ENCODE data around the gene KCNK1. TPM values are rescaled to one million over a fixed set of nuclear protein-coding genes. Genes with fewer than 3 reads are reported as not detected.
"Not testable (repeated sequence)": the region's sequence is repeated elsewhere in the genome, so short reads cannot be mapped to it uniquely, and the experiment has no call there.

The KCNK1 gene
- total RNA-seq, 1 donor, result 0.10 TPM

GRCh38 chr1:233664253-233664652, 50.3 kb downstream of the KCNK1 start:
- Histone ChIP-seq H3K4me1 (ENCODE audit: insufficient read depth, low read length) (no peaks in the 10 kb centered on the region), H3K4me3 (ENCODE audit: low read length) (no peak overlapping the region), H3K9me3 (ENCODE audit: low read depth, low read length) (no peaks in the 10 kb centered on the region), H3K27me3 (ENCODE audit: insufficient read depth, low read length) (no peaks in the 10 kb centered on the region)

- Histone ChIP-seq H3K9me3 (ENCODE audit: low read depth, low read length) (no peaks in the 10 kb centered on the region), H3K27me3 (ENCODE audit: insufficient read depth, low read length) (no peaks in the 10 kb centered on the region), H3K4me1 (ENCODE audit: insufficient read depth, low read length) (no peaks in the 10 kb centered on the region), H3K4me3 (ENCODE audit: low read length) (no peak overlapping the region)
Measured at GRCh38 chr1:233664804-233665574, 51.1 kb downstream of the KCNK1 start.

- Histone ChIP-seq H3K4me1 (ENCODE audit: insufficient read depth, low read length) (no peaks in the 10 kb centered on the region), H3K27me3 (ENCODE audit: insufficient read depth, low read length) (no peaks in the 10 kb centered on the region), H3K9me3 (ENCODE audit: low read depth, low read length) (no peaks in the 10 kb centered on the region), H3K4me3 (ENCODE audit: low read length) (no peak overlapping the region)
Measured at GRCh38 chr1:233665575-233666270, 51.8 kb downstream of the KCNK1 start.

GRCh38 chr1:233667741-233668140, 53.8 kb downstream of the KCNK1 start:
- Histone ChIP-seq H3K9me3 (ENCODE audit: low read depth, low read length) (no peaks in the 10 kb centered on the region), H3K27me3 (ENCODE audit: insufficient read depth, low read length) (no peaks in the 10 kb centered on the region), H3K4me1 (ENCODE audit: insufficient read depth, low read length) (no peaks in the 10 kb centered on the region), H3K4me3 (ENCODE audit: low read length) (no peak overlapping the region)

- H3K4me3 ChIP-seq (ENCODE audit: low read length), result no peak overlapping the region
- H3K9me3 ChIP-seq (ENCODE audit: low read depth, low read length), result no peaks in the 10 kb centered on the region
- H3K27me3 ChIP-seq (ENCODE audit: insufficient read depth, low read length), result no peaks in the 10 kb centered on the region
- H3K4me1 ChIP-seq (ENCODE audit: insufficient read depth, low read length), result no peaks in the 10 kb centered on the region
Measured at GRCh38 chr1:233668146-233668724, 54.3 kb downstream of the KCNK1 start.

- no peak overlapping the region for H3K4me3 ChIP-seq (ENCODE audit: low read length)
- no peaks in the 10 kb centered on the region for H3K27me3 ChIP-seq (ENCODE audit: insufficient read depth, low read length)
- no peaks in the 10 kb centered on the region for H3K9me3 ChIP-seq (ENCODE audit: low read depth, low read length)
- H3K4me1 ChIP-seq (ENCODE audit: insufficient read depth, low read length), result no peaks in the 10 kb centered on the region
Measured at GRCh38 chr1:233668725-233669294, 54.9 kb downstream of the KCNK1 start.

GRCh38 chr1:233670363-233670762, 56.5 kb downstream of the KCNK1 start:
- H3K9me3 ChIP-seq (ENCODE audit: low read depth, low read length); H3K4me3 ChIP-seq (ENCODE audit: low read length); H3K4me1 ChIP-seq (ENCODE audit: insufficient read depth, low read length); H3K27me3 ChIP-seq (ENCODE audit: insufficient read depth, low read length): not testable (repeated sequence)

GRCh38 chr1:233671286-233671685, 57.4 kb downstream of the KCNK1 start:
- Histone ChIP-seq H3K27me3 (ENCODE audit: insufficient read depth, low read length) (no peaks in the 10 kb centered on the region), H3K4me1 (ENCODE audit: insufficient read depth, low read length) (no peaks in the 10 kb centered on the region), H3K4me3 (ENCODE audit: low read length) (no peak overlapping the region), H3K9me3 (ENCODE audit: low read depth, low read length) (no peaks in the 10 kb centered on the region)

GRCh38 chr1:233672732-233673131, 58.8 kb downstream of the KCNK1 start:
- H3K9me3 ChIP-seq (ENCODE audit: low read depth, low read length), result no peaks in the 10 kb centered on the region
- no peaks in the 10 kb centered on the region for H3K4me1 ChIP-seq (ENCODE audit: insufficient read depth, low read length)
- H3K27me3 ChIP-seq (ENCODE audit: insufficient read depth, low read length), result no peaks in the 10 kb centered on the region
- H3K4me3 ChIP-seq (ENCODE audit: low read length), result no peak overlapping the region

- no peaks in the 10 kb centered on the region for H3K9me3 ChIP-seq (ENCODE audit: low read depth, low read length)
- H3K4me1 ChIP-seq (ENCODE audit: insufficient read depth, low read length), result no peaks in the 10 kb centered on the region
- no peak overlapping the region for H3K4me3 ChIP-seq (ENCODE audit: low read length)
- no peaks in the 10 kb centered on the region for H3K27me3 ChIP-seq (ENCODE audit: insufficient read depth, low read length)
Measured at GRCh38 chr1:233673261-233673946, 59.5 kb downstream of the KCNK1 start.

GRCh38 chr1:233673947-233674431, 60.1 kb downstream of the KCNK1 start:
- H3K4me1 ChIP-seq (ENCODE audit: insufficient read depth, low read length), result no peaks in the 10 kb centered on the region
- no peak overlapping the region for H3K4me3 ChIP-seq (ENCODE audit: low read length)
- no peaks in the 10 kb centered on the region for H3K27me3 ChIP-seq (ENCODE audit: insufficient read depth, low read length)
- H3K9me3 ChIP-seq (ENCODE audit: low read depth, low read length), result no peaks in the 10 kb centered on the region

GRCh38 chr1:233675446-233675845, 61.5 kb downstream of the KCNK1 start:
- no peak overlapping the region for H3K4me3 ChIP-seq (ENCODE audit: low read length)
- H3K4me1 ChIP-seq (ENCODE audit: insufficient read depth, low read length), result no peaks in the 10 kb centered on the region
- no peaks in the 10 kb centered on the region for H3K27me3 ChIP-seq (ENCODE audit: insufficient read depth, low read length)
- no peaks in the 10 kb centered on the region for H3K9me3 ChIP-seq (ENCODE audit: low read depth, low read length)

- Histone ChIP-seq H3K4me3 (ENCODE audit: low read length) (no peak overlapping the region), H3K27me3 (ENCODE audit: insufficient read depth, low read length) (no peaks in the 10 kb centered on the region), H3K9me3 (ENCODE audit: low read depth, low read length) (no peaks in the 10 kb centered on the region), H3K4me1 (ENCODE audit: insufficient read depth, low read length) (no peaks in the 10 kb centered on the region)
Measured at GRCh38 chr1:233675893-233676292, 62.0 kb downstream of the KCNK1 start.

GRCh38 chr1:233677690-233678354, 63.9 kb downstream of the KCNK1 start:
- H3K27me3 ChIP-seq (ENCODE audit: insufficient read depth, low read length), result no peaks in the 10 kb centered on the region
- H3K9me3 ChIP-seq (ENCODE audit: low read depth, low read length), result no peaks in the 10 kb centered on the region
- H3K4me3 ChIP-seq (ENCODE audit: low read length), result no peak overlapping the region
- no peaks in the 10 kb centered on the region for H3K4me1 ChIP-seq (ENCODE audit: insufficient read depth, low read length)

All from mononuclear cell (primary cell).